H1 (cell line): Measurements from ENCODE around the gene CTCF. TPM values are rescaled to one million over a fixed set of nuclear protein-coding genes. Genes with fewer than 3 reads are reported as not detected.

Experiments used
- CTCF ChIA-PET: fragments of 300-600 bp; sonication (Branson Sonifier 250); formaldehyde crosslinking; loops from one replicate; lab custom pipeline; 2021; ENCODE audit not compliant: partially characterized antibody; lab: Charles Lee
- POLR2A ChIA-PET: fragments of 300-600 bp; sonication (Branson Sonifier 250); formaldehyde crosslinking; loops from one replicate; lab custom pipeline; 2021; ENCODE audit warnings: inconsistent platforms; ENCODE audit not compliant: partially characterized antibody; lab: Charles Lee
- DNase-seq, 2 experiments: peaks; one replicate each; pipeline versions ENCODE4 v3.0.0 to v3.0.0-alpha.2; 2010 to 2022; ENCODE audit warnings: low spot score in 2 of 2, low read depth in 1 of 2, mixed read lengths in 1 of 2
- FAIRE-seq: peaks from 2 replicates; lab custom pipeline; 2011; peaks lifted over from hg19 to GRCh38; lab: Jason Lieb, UNC
- H2AFZ ChIP-seq: 2 replicates; pipeline ENCODE4 v1.8.1; 2012; ENCODE audit warnings: low read length, inconsistent platforms
- H2AK5ac ChIP-seq: 2 replicates; pipeline ENCODE4 v1.6.1; 2013; ENCODE audit warnings: low read depth, low read length
- H2BK120ac ChIP-seq: replicated peaks from 2 replicates; pipeline ENCODE3; 2013; ENCODE audit warnings: low read depth, low read length, inconsistent platforms
- H2BK12ac ChIP-seq: 2 replicates; pipeline ENCODE4 v1.6.1; 2013; ENCODE audit warnings: low read depth, low read length
- H2BK15ac ChIP-seq: 2 replicates; pipeline ENCODE4 v1.6.1; 2013; ENCODE audit warnings: low read length
- H2BK20ac ChIP-seq: 2 replicates; pipeline ENCODE4 v1.6.1; 2013; ENCODE audit warnings: low read length
- H2BK5ac ChIP-seq: 2 replicates; pipeline ENCODE4 v1.6.1; 2013; ENCODE audit warnings: low read depth, low read length
- H3K14ac ChIP-seq: 2 replicates; pipeline ENCODE4 v1.6.1; 2013; ENCODE audit warnings: inconsistent platforms; ENCODE audit not compliant: insufficient read length
- H3K18ac ChIP-seq: 2 replicates; pipeline ENCODE4 v1.6.1; 2013; ENCODE audit warnings: low read length; ENCODE audit errors: extremely low read depth
- H3K23ac ChIP-seq: 2 replicates; pipeline ENCODE4 v1.6.1; 2013; ENCODE audit warnings: inconsistent platforms; ENCODE audit not compliant: insufficient read length
- H3K23me2 ChIP-seq: 2 replicates; pipeline ENCODE4 v1.6.1; 2013; ENCODE audit warnings: low read depth, low read length
- H3K27ac ChIP-seq: 2 replicates; pipeline ENCODE4 v1.6.1; 2011; ENCODE audit warnings: low read depth, low read length, inconsistent platforms
- H3K27me3 ChIP-seq, 4 experiments: replicated peaks in 1 of 4; 1 replicate in 1 of 4; 2 replicates in 3 of 4; pipeline versions ENCODE4 v1.6.1 to v1.8.1; 2011 to 2013; ENCODE audit warnings: low read length in 3 of 4, mild to moderate bottlenecking in 3 of 4, inconsistent platforms in 2 of 4, mixed read lengths in 2 of 4, moderate library complexity in 1 of 4; ENCODE audit not compliant: control insufficient read depth in 3 of 4, insufficient read depth in 3 of 4; ENCODE audit errors: extremely low read depth in 1 of 4
- H3K36me3 ChIP-seq, 4 experiments: 2 replicates each; pipeline versions ENCODE4 v1.6.1 to v1.8.1; 2011 to 2013; ENCODE audit warnings: mild to moderate bottlenecking in 4 of 4, low read length in 3 of 4, moderate library complexity in 2 of 4, control low read depth in 1 of 4, inconsistent platforms in 1 of 4; ENCODE audit not compliant: insufficient read depth in 4 of 4, control insufficient read depth in 2 of 4
- H3K4ac ChIP-seq: replicated peaks from 2 replicates; pipeline ENCODE3; 2013; ENCODE audit warnings: low read length, low read depth, mixed read lengths, inconsistent platforms; ENCODE audit not compliant: insufficient read length
- H3K4me1 ChIP-seq, 4 experiments: replicated peaks in 1 of 4; 1 replicate in 1 of 4; 2 replicates in 3 of 4; pipeline versions ENCODE4 v1.6.1 to v1.8.1; 2011 to 2013; ENCODE audit warnings: low read length in 3 of 4, inconsistent platforms in 2 of 4, mixed read lengths in 1 of 4; ENCODE audit not compliant: insufficient read depth in 4 of 4, control insufficient read depth in 3 of 4
- H3K4me2 ChIP-seq, 2 experiments: 2 replicates each; pipeline versions ENCODE4 v1.6.1 to v1.8.1; 2011 to 2013; ENCODE audit warnings: low read depth in 2 of 2, low read length in 2 of 2, control low read depth in 1 of 2, inconsistent platforms in 1 of 2, mild to moderate bottlenecking in 1 of 2; ENCODE audit not compliant: insufficient read depth in 1 of 2
- H3K4me3 ChIP-seq, 4 experiments: fragments of 200-600, 300-600 bp in 1 of 4; sonication (generic), shearing (Covaris generic), sonication (Bioruptor Twin) in 1 of 4; 2 replicates each; pipeline versions ENCODE4 v1.5.1 to v1.8.1; 2011 to 2016; ENCODE audit warnings: low read length in 4 of 4, low read depth in 3 of 4, control low read depth in 2 of 4, inconsistent platforms in 2 of 4, mild to moderate bottlenecking in 2 of 4, mixed read lengths in 1 of 4, moderate library complexity in 1 of 4; ENCODE audit not compliant: insufficient read depth in 2 of 4; ENCODE audit errors: extremely low read depth in 1 of 4
- H3K56ac ChIP-seq: replicated peaks from 2 replicates; pipeline ENCODE3; 2013; ENCODE audit warnings: low read depth, mild to moderate bottlenecking, mixed read lengths, low read length, inconsistent platforms; ENCODE audit not compliant: insufficient read length
- H3K79me1 ChIP-seq: 2 replicates; pipeline ENCODE4 v1.6.1; 2013; ENCODE audit warnings: low read depth, low read length, control low read depth
- H3K79me2 ChIP-seq, 2 experiments: 2 replicates each; pipeline versions ENCODE4 v1.6.1 to v1.8.1; 2012 to 2013; ENCODE audit warnings: low read length in 2 of 2, mild to moderate bottlenecking in 2 of 2, inconsistent platforms in 1 of 2; ENCODE audit not compliant: insufficient read depth in 2 of 2, control insufficient read depth in 1 of 2
- H3K9ac ChIP-seq, 4 experiments: replicated peaks in 1 of 4; 1 replicate in 1 of 4; 2 replicates in 3 of 4; pipeline versions ENCODE4 v1.6.1 to v1.8.1; 2011 to 2013; ENCODE audit warnings: low read depth in 3 of 4, low read length in 3 of 4, control low read depth in 2 of 4, mild to moderate bottlenecking in 2 of 4, moderate library complexity in 2 of 4, inconsistent platforms in 1 of 4; ENCODE audit errors: extremely low read depth in 1 of 4
- H3K9me3 ChIP-seq, 2 experiments: 2 replicates each; pipeline versions ENCODE4 v1.6.1 to v1.8.1; 2012 to 2013; ENCODE audit warnings: mild to moderate bottlenecking in 2 of 2, moderate library complexity in 2 of 2, control low read depth in 1 of 2, inconsistent platforms in 1 of 2, low read depth in 1 of 2, low read length in 1 of 2, mixed read lengths in 1 of 2; ENCODE audit not compliant: insufficient read depth in 2 of 2
- H4K20me1 ChIP-seq, 2 experiments: replicated peaks in 1 of 2; 2 replicates each; pipeline versions ENCODE3 to v1.8.1; 2011 to 2013; ENCODE audit warnings: inconsistent platforms in 2 of 2, low read length in 2 of 2, mild to moderate bottlenecking in 1 of 2; ENCODE audit not compliant: insufficient read depth in 2 of 2, control insufficient read depth in 1 of 2
- H4K5ac ChIP-seq: 2 replicates; pipeline ENCODE4 v1.6.1; 2013; ENCODE audit warnings: low read length, low read depth, mixed read lengths, inconsistent platforms; ENCODE audit not compliant: insufficient read length
- H4K8ac ChIP-seq: 2 replicates; pipeline ENCODE4 v1.8.0; 2013; ENCODE audit warnings: mild to moderate bottlenecking, moderate library complexity, low read length, inconsistent platforms; ENCODE audit not compliant: insufficient read depth; ENCODE audit errors: extremely low read depth
- H4K91ac ChIP-seq: replicated peaks from 2 replicates; pipeline ENCODE3; 2013; ENCODE audit warnings: low read length, mixed read lengths, inconsistent platforms; ENCODE audit not compliant: insufficient read length
- ASH2L ChIP-seq: fragments of 200-600, 300-600 bp; sonication (generic); IDR thresholded peaks from one replicate; pipeline ENCODE4 v1.7.1; 2017; ENCODE audit warnings: low read length
- CEBPB ChIP-seq: IDR thresholded peaks from 2 replicates; pipeline ENCODE4 v1.6.1; 2012; ENCODE audit warnings: low read depth, low read length
- CTBP2 ChIP-seq: IDR thresholded peaks from 2 replicates; pipeline ENCODE4 v1.7.0; 2011; ENCODE audit warnings: borderline replicate concordance, mild to moderate bottlenecking, moderate library complexity, mixed read lengths, low read length; ENCODE audit not compliant: insufficient read depth, insufficient read length
- CTCF ChIP-seq, 3 experiments: IDR thresholded peaks; 1 replicate in 2 of 3; 2 replicates in 1 of 3; pipeline versions ENCODE4 v1.5.1 to v1.6.1; 2011; ENCODE audit warnings: low read length in 3 of 3, mild to moderate bottlenecking in 3 of 3, inconsistent platforms in 2 of 3, low read depth in 1 of 3, moderate library complexity in 1 of 3; ENCODE audit not compliant: insufficient read depth in 1 of 3; ENCODE audit errors: control extremely low read depth in 1 of 3
- FOSL1 ChIP-seq: IDR thresholded peaks from 2 replicates; pipeline ENCODE4 v1.6.1; 2011; ENCODE audit warnings: mild to moderate bottlenecking, low read depth, low read length, moderate library complexity; ENCODE audit not compliant: insufficient read depth
- KDM1A ChIP-seq: fragments of 200-600, 300-600 bp; sonication (generic); IDR thresholded peaks from 2 replicates; pipeline ENCODE4 v1.7.1; 2016; ENCODE audit warnings: mild to moderate bottlenecking, low read length, borderline replicate concordance
- POLR2A ChIP-seq, 2 experiments: IDR thresholded peaks; 1 replicate in 1 of 2; 2 replicates in 1 of 2; pipeline ENCODE4 v1.6.1; 2011; ENCODE audit warnings: low read depth in 2 of 2, low read length in 2 of 2, mild to moderate bottlenecking in 2 of 2; ENCODE audit errors: control extremely low read depth in 1 of 2
- RAD21 ChIP-seq, 2 experiments: IDR thresholded peaks in 1 of 2; conservative IDR thresholded peaks in 1 of 2; 2 replicates each; pipeline ENCODE4 v1.6.1; 2011; ENCODE audit warnings: low read depth in 2 of 2, low read length in 2 of 2, improper control_type of control experiment in 1 of 2, inconsistent platforms in 1 of 2, mild to moderate bottlenecking in 1 of 2, moderate library complexity in 1 of 2
- SP2 ChIP-seq: IDR thresholded peaks from 2 replicates; pipeline ENCODE4 v1.6.1; 2012; ENCODE audit warnings: mild to moderate bottlenecking, low read length, inconsistent platforms
- SUZ12 ChIP-seq: fragments of 200-600 bp; sonication (generic); IDR thresholded peaks from 2 replicates; pipeline ENCODE4 v1.6.1; 2012; ENCODE audit warnings: mild to moderate bottlenecking, inconsistent platforms, low read length, moderate library complexity, mixed read lengths
- TEAD4 ChIP-seq: IDR thresholded peaks from 2 replicates; pipeline ENCODE4 v1.6.1; 2012; ENCODE audit warnings: low read depth, low read length, inconsistent platforms, mixed read lengths
- WGBS, 2 experiments: shearing (Covaris generic) in 1 of 2; methylation state at CpG; one replicate each; pipeline versions ENCODE4 v1.1.6 to v1.1.7; 2013 to 2015; ENCODE audit warnings: low lambda C conversion rate in 2 of 2, mixed read lengths in 2 of 2, inconsistent platforms in 1 of 2, low coverage in 1 of 2, missing lambda C conversion rate in 1 of 2; ENCODE audit not compliant: insufficient replicate concordance in 2 of 2, insufficient coverage in 1 of 2, insufficient read length in 1 of 2; ENCODE audit errors: extremely low coverage in 1 of 2, missing lambda C conversion rate in 1 of 2; 5-methylcytosine and 5-hydroxymethylcytosine counted together
- polyA plus RNA-seq, 7 experiments: library from polyadenylated mRNA; depleted of rRNA in 3 of 7; stranded (reverse) in 5 of 7; unstranded in 2 of 7; fragments of >200 nt in 5 of 7; fragments of 200-250 nt in 2 of 7; gene quantifications; 1 replicate in 5 of 7; 2 replicates in 1 of 7; 4 replicates in 1 of 7; pipeline versions ENCODE4 v1.2.1 to v1.2.3, GENCODE V29; 2011 to 2013; ENCODE audit warnings: missing spikeins in 2 of 7, mixed read lengths in 2 of 7
- total RNA-seq: library from RNA; stranded (reverse); fragmentation: NEBNext Ultra II Directional; extraction: Animal tissue kit (Norgen Biotek cat#: 25700); gene quantifications from 2 replicates; pipeline ENCODE4 v1.2.1, GENCODE V29; 2021

The CTCF gene
- total and polyA plus RNA-seq, 2 of the 8 experiments (the other 6 are each of a cell fraction or from before 2014, with no cell fraction given), result 32.4 to 66.0 TPM

GRCh38 chr16:67613808-67614207 is 51.5 kb downstream of the CTCF start:
- DNase-seq (peak; percentile 15 to 73), FAIRE-seq (no peak)
- Histone ChIP-seq H3K9me3 (no peaks in the 10 kb centered on the region), H3K36me3 (peaks cover 6 to 57% (median 25%) of the 10 kb centered on the region in 4 experiments; a peak in 7 of 8 replicates), H2BK5ac (no peak overlapping the region), H3K79me2 (peaks cover 0 to 9% of the 10 kb centered on the region in 2 experiments; a peak in 2 of 4 replicates), H4K91ac (no peak overlapping the region), H3K27ac (no peak overlapping the region), H2BK15ac (no peak overlapping the region), H3K4me2 (no peak overlapping the region), H3K23me2 (no peaks in the 10 kb centered on the region), H2AK5ac (no peak overlapping the region), H3K23ac (no peak overlapping the region), H3K9ac (no peak overlapping the region), H3K4ac (no peak overlapping the region), H3K4me1 (no peaks in the 10 kb centered on the region), H3K27me3 (no peaks in the 10 kb centered on the region), H4K8ac (no peak overlapping the region), H2BK120ac (no peak overlapping the region), H2BK12ac (no peak overlapping the region), H2AFZ (no peak overlapping the region), H4K5ac (no peak overlapping the region), H3K14ac (no peak overlapping the region), H4K20me1 (peaks cover 0 to 4% of the 10 kb centered on the region in 2 experiments), H3K18ac (no peak overlapping the region), H3K4me3 (no peak overlapping the region), H2BK20ac (no peak overlapping the region), H3K79me1 (no peaks in the 10 kb centered on the region; the same call in 1 of the 2 replicates), H3K56ac (no peak overlapping the region)
- POLR2A ChIA-PET, result interaction anchor here (1.2 to 1.6 kb wide), 3 partner anchors 8 to 53 kb away, joined by 3 read pairs; no protein-coding TSS in a partner anchor
- 86% methylated on average over 10 of the region's 10 CpGs; no CpG with 5 or more reads in 1 of the 2 experiments for WGBS, 2 experiments
- CTCF ChIA-PET, result interaction anchor here (0.6 to 4.8 kb wide), 30 partner anchors 9 to 543 kb away, joined by 3 to 46 read pairs (median 5); partner anchors contain the start of genes CARMIL2 and CTCF
- no peak for TF ChIP-seq POLR2A (IDR thresholded peaks at IDR 0.05; ENCODE audit: control extremely low read depth in 1 of 2, low read depth in 2 of 2, low read length in 2 of 2)
- TF ChIP-seq KDM1A, result 0 out of 2 replicates have a peak, but pooled peaks have one; percentile 31
- TF ChIP-seq CTCF (IDR thresholded peaks at IDR 0.05; ENCODE audit: control extremely low read depth in 1 of 3, insufficient read depth in 1 of 3, low read depth in 1 of 3, low read length in 3 of 3), result peak; percentile 49 to 73 (median 57)
- no peak for TF ChIP-seq TEAD4
- no peak for TF ChIP-seq ASH2L
- TF ChIP-seq FOSL1, result no peak
- TF ChIP-seq SUZ12, result no peak
- no peak for TF ChIP-seq CEBPB
- no peak for TF ChIP-seq SP2
- TF ChIP-seq CTBP2, result no peak
- TF ChIP-seq RAD21 (IDR thresholded peaks at IDR 0.05 in 1 of 2, conservative IDR thresholded peaks at IDR 0.05 in 1 of 2; ENCODE audit: low read depth in 2 of 2, low read length in 2 of 2), result peak; percentile 18 to 35; a peak in 3 of 4 replicates
